Endothelial cell of umbilical vein (primary cell): ENCODE measurements around the gene NIPBL. TPM values are rescaled to one million over a fixed set of nuclear protein-coding genes. Genes with fewer than 3 reads are reported as not detected.

Experiments
- BruUV-seq: library from RNA; stranded (reverse); fragments of 400-500 nt; replicated peaks from 2 replicates; lab custom pipeline; 2021; lab: Mats Ljungman, UMichigan
- CTCF ChIA-PET: fragments of 300-600, 350-600 bp; sonication (Branson Sonifier 250); formaldehyde crosslinking; loops from one replicate; lab custom pipeline; 2021; ENCODE audit warnings: antibody characterized with exemption, inconsistent platforms; lab: Charles Lee
- POLR2A ChIA-PET: fragments of 300-600, 350-600 bp; sonication (Branson Sonifier 250); formaldehyde crosslinking; loops from one replicate; lab custom pipeline; 2021; ENCODE audit warnings: antibody characterized with exemption, inconsistent platforms; lab: Charles Lee
- DNase-seq: peaks from one replicate; pipeline ENCODE4 v3.0.0-alpha.2; 2011; ENCODE audit warnings: low read depth, low spot score
- FAIRE-seq: peaks from 2 replicates; lab custom pipeline; 2011; peaks lifted over from hg19 to GRCh38; lab: Jason Lieb, UNC
- H2AFZ ChIP-seq: 2 replicates; pipeline ENCODE4 v1.6.0; 2012; ENCODE audit warnings: low read depth, low read length, control low read depth, inconsistent platforms
- H3K27ac ChIP-seq: 2 replicates; pipeline ENCODE4 v1.5.1; 2011; ENCODE audit warnings: low read depth, mild to moderate bottlenecking, control low read depth, low read length, moderate library complexity; ENCODE audit not compliant: insufficient read depth
- H3K27me3 ChIP-seq, 2 experiments: 2 replicates each; pipeline versions ENCODE4 v1.6.0 to v1.6.1; 2011; ENCODE audit warnings: low read length in 2 of 2, mixed read lengths in 1 of 2; ENCODE audit not compliant: control insufficient read depth in 2 of 2, insufficient read depth in 2 of 2
- H3K36me3 ChIP-seq, 2 experiments: 2 replicates in 1 of 2; 3 replicates in 1 of 2; pipeline ENCODE4 v1.5.1; 2011; ENCODE audit warnings: low read length in 2 of 2, mild to moderate bottlenecking in 1 of 2, moderate library complexity in 1 of 2; ENCODE audit not compliant: control insufficient read depth in 2 of 2, insufficient read depth in 2 of 2; ENCODE audit errors: extremely low read depth in 1 of 2
- H3K4me1 ChIP-seq: 3 replicates; pipeline ENCODE4 v1.5.1; 2011; ENCODE audit warnings: mild to moderate bottlenecking, low read length; ENCODE audit not compliant: control insufficient read depth, insufficient read depth; ENCODE audit errors: extremely low read depth
- H3K4me2 ChIP-seq: 2 replicates; pipeline ENCODE4 v1.6.1; 2011; ENCODE audit warnings: low read length, control low read depth, mixed read lengths; ENCODE audit not compliant: insufficient read depth
- H3K4me3 ChIP-seq, 3 experiments: fragments of 200-600 bp in 1 of 3; sonication (generic), shearing (Covaris generic) in 1 of 3; replicated peaks in 1 of 3; 2 replicates each; pipeline ENCODE4 v1.5.1; 2011 to 2016; ENCODE audit warnings: control low read depth in 3 of 3, low read length in 3 of 3, mild to moderate bottlenecking in 2 of 3, inconsistent platforms in 1 of 3, low read depth in 1 of 3, moderate library complexity in 1 of 3; ENCODE audit not compliant: insufficient read depth in 1 of 3
- H3K79me2 ChIP-seq: 2 replicates; pipeline ENCODE4 v1.6.0; 2012; ENCODE audit warnings: low read length, inconsistent platforms; ENCODE audit not compliant: control insufficient read depth, insufficient read depth
- H3K9ac ChIP-seq: replicated peaks from 2 replicates; pipeline ENCODE3; 2011; ENCODE audit warnings: low read length, control low read depth; ENCODE audit not compliant: insufficient read depth; ENCODE audit errors: extremely low read depth
- H3K9me1 ChIP-seq: replicated peaks from 3 replicates; pipeline ENCODE4 v1.6.0; 2011; ENCODE audit warnings: mild to moderate bottlenecking, low read length; ENCODE audit not compliant: control insufficient read depth, insufficient read depth; ENCODE audit errors: extremely low read depth
- H3K9me3 ChIP-seq: replicated peaks from 2 replicates; pipeline ENCODE4 v1.5.1; 2012; ENCODE audit warnings: low read length, inconsistent platforms; ENCODE audit not compliant: control insufficient read depth, insufficient read depth
- H4K20me1 ChIP-seq: replicated peaks from 2 replicates; pipeline ENCODE3; 2011; ENCODE audit warnings: mild to moderate bottlenecking, low read length; ENCODE audit not compliant: control insufficient read depth, insufficient read depth; ENCODE audit errors: extremely low read depth
- CTCF ChIP-seq, 2 donors: IDR thresholded peaks; 1 replicate in 1 of 2; 2 replicates in 1 of 2; pipeline ENCODE4 v1.5.1; 2011; ENCODE audit warnings: low read length in 2 of 2, mild to moderate bottlenecking in 2 of 2, moderate library complexity in 2 of 2, control low read depth in 1 of 2, inconsistent platforms in 1 of 2, low read depth in 1 of 2; ENCODE audit not compliant: insufficient read depth in 1 of 2; ENCODE audit errors: extremely low read depth in 1 of 2
- EZH2 ChIP-seq: IDR thresholded peaks from 2 replicates; pipeline ENCODE4 v1.6.1; 2012; ENCODE audit warnings: borderline replicate concordance, low read depth, mild to moderate bottlenecking, moderate library complexity, low read length, inconsistent platforms; ENCODE audit not compliant: severe bottlenecking
- FOS ChIP-seq: IDR thresholded peaks from 2 replicates; pipeline ENCODE4 v1.6.1; 2011; ENCODE audit warnings: mild to moderate bottlenecking, low read length, moderate library complexity, borderline replicate concordance; ENCODE audit not compliant: insufficient read depth
- GATA2 ChIP-seq: IDR thresholded peaks from 2 replicates; pipeline ENCODE4 v1.7.0; 2011; ENCODE audit warnings: low read depth, mild to moderate bottlenecking, moderate library complexity, mixed read lengths, low read length; ENCODE audit not compliant: insufficient read length, insufficient read depth
- JUN ChIP-seq: IDR thresholded peaks from 2 replicates; pipeline ENCODE4 v1.6.1; 2011; ENCODE audit warnings: borderline replicate concordance, low read depth; ENCODE audit not compliant: insufficient read length, insufficient read depth
- MYC ChIP-seq: IDR thresholded peaks from one replicate; pipeline ENCODE4 v1.6.1; 2011; ENCODE audit warnings: mild to moderate bottlenecking, low read depth, low read length
- POLR2A ChIP-seq: IDR thresholded peaks from 2 replicates; pipeline ENCODE4 v1.6.1; 2012; ENCODE audit warnings: low read depth, mild to moderate bottlenecking, control low read depth, low read length
- POLR2AphosphoS5 ChIP-seq: IDR thresholded peaks from 2 replicates; pipeline ENCODE4 v1.6.1; 2012; ENCODE audit warnings: low read depth, mild to moderate bottlenecking, control low read depth, low read length, moderate library complexity; ENCODE audit not compliant: insufficient read depth
- dilution Hi-C: fragments of 300-500 bp; cut with MboI; formaldehyde crosslinking; loops from one replicate; pipeline ENCODE4 v1.15.0; 2019; ENCODE audit warnings: low sequenced_read_pairs; ENCODE audit not compliant: extremely low pct_ligation_motif_present
- intact Hi-C: fragments of 100-400 bp; cut with micrococcal nuclease; formaldehyde crosslinking; loops from one replicate; pipeline ENCODE4 v1.10.0; 2022
- polyA plus RNA-seq, 4 experiments: library from polyadenylated mRNA; depleted of rRNA in 3 of 4; stranded (reverse) in 3 of 4; unstranded in 1 of 4; fragments of >200 nt; gene quantifications; 2 replicates each; pipeline versions ENCODE4 v1.2.1 to v1.2.3, GENCODE V29; 2011 to 2012; ENCODE audit warnings: missing spikeins in 1 of 4
- total RNA-seq: library from RNA; stranded (reverse); gene quantifications from 2 replicates; pipeline ENCODE4 v1.2.3, GENCODE V29; 2021
- TF ChIP-seq, protein P1 (sequence below): IDR thresholded peaks from 2 replicates; pipeline ENCODE4 v1.6.1; 2011; ENCODE audit not compliant: insufficient read depth, insufficient read length

NIPBL gene
- total and polyA plus RNA-seq, 2 donors (not counting 3 experiments of a cell fraction or from before 2014, with no cell fraction given), result 15.5 to 50.7 TPM

DNA sequence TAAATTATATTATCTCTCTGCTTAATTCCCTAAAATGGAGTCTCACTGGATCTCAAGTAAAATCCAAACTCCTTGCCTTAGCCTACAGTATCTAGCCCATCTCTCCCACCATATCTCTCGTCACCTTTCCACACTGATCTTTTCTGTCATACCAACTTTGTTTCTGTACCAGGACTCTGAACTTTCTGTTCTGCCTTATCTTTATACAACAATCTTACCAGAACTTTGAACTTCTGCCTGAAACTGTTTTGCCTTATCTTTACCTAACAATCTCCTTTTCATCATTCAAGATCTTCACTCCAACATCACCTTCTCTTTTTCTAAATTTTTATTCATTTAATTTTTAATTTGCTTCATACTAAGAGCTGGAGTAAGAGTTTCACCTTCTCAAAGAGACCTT is 233.6 kb downstream of the NIPBL start:
- dilution Hi-C loops, result no loop called here
- no peak for FAIRE-seq
- H3K36me3 ChIP-seq, result peaks cover 1 to 2% of the 10 kb centered on the region in 2 experiments

More for the DNA sequence above, 233.6 kb downstream of the NIPBL start:
- Histone ChIP-seq H3K9me3 (no peaks in the 10 kb centered on the region), H2AFZ (no peak overlapping the region), H3K9me1 (no peaks in the 10 kb centered on the region), H3K27me3 (no peaks in the 10 kb centered on the region), H3K4me3 (no peak overlapping the region), H3K4me2 (no peak overlapping the region), H3K4me1 (no peaks in the 10 kb centered on the region), H3K9ac (no peak overlapping the region), H3K27ac (no peak overlapping the region), H3K79me2 (no peaks in the 10 kb centered on the region), H4K20me1 (no peaks in the 10 kb centered on the region)
- ChIA-PET CTCF (no interaction called here), POLR2A (no interaction called here)
- intact Hi-C loops, result no loop called here
- TF ChIP-seq, protein P1, sequence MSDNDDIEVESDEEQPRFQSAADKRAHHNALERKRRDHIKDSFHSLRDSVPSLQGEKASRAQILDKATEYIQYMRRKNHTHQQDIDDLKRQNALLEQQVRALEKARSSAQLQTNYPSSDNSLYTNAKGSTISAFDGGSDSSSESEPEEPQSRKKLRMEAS, result no peak
- TF ChIP-seq MYC, result no peak
- no peak for TF ChIP-seq GATA2
- TF ChIP-seq CTCF (IDR thresholded peaks at IDR 0.05; ENCODE audit: extremely low read depth in 1 of 2, insufficient read depth in 1 of 2, low read depth in 1 of 2, low read length in 2 of 2), result no peak
- TF ChIP-seq POLR2AphosphoS5, result no peak
- no peak for TF ChIP-seq POLR2A
- no peak for TF ChIP-seq EZH2
- TF ChIP-seq FOS, result no peak
- TF ChIP-seq JUN, result no peak
- BruUV-seq, result no TSS peak
- no peak for DNase-seq
